Stimulated activated CD4-positive, alpha-beta T cell treated with anti-CD3 and anti-CD28 coated beads, Interleukin-12 subunit alpha, Interleukin-12 subunit beta, amount 100 ng/mL, for 24 hours (primary cell): Measurements from ENCODE around the gene DGCR8.
A peak's percentile ranks its signal among the peaks of the same experiment; 100 is the strongest.

Experiments used
- DNase-seq, 2 experiments: peaks; one replicate each; pipeline ENCODE4 v3.0.0-alpha.2; 2020; ENCODE audit warnings: low read depth in 2 of 2

The DGCR8 gene

DNA sequence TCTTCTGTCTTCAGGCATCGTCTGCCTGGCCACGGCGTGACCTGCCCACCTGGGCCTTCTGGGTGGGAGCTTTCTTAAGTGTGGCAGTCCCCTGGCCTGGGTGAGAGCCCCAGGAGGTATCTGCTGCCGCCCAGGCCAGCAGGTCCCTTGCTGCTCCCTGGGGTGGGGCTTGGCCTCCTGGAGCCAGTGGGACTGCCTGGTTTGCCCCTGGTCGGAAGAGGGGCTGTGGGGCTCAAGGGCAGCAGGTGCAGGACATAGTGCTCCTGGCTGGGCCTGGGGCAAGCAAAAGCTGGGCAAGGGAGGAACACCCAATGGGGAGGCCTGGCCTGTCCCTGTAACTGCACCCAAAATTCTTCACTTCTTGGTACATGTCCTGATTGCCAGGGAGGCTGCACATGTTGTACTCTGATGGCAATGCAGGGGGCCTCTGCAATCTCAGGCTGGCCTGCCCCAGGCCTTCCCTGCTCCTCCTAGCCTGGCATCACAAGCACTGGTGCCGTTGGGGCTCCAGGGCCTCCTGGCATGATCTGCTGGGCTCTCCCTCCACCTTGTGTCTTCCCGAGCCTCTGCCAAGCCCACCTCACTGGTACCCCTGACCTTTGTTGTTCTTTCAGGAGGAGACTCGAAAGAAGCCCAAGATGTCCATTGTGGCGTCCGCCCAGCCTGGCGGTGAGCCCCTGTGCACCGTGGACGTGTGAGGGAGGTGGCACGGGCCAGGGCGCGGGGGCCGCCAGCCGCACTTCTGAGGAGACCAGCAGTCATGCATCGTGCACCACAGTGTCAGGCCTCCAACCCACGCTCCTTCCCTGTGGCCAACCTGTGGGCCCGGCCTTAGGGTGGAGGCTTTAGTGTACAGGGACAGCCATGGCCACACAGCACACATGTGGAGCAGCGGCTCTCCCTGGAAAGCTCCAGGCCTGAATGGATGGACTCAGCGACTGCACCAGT lies 29.6 kb downstream of the DGCR8 start:
- DNase-seq = no peak

DNA sequence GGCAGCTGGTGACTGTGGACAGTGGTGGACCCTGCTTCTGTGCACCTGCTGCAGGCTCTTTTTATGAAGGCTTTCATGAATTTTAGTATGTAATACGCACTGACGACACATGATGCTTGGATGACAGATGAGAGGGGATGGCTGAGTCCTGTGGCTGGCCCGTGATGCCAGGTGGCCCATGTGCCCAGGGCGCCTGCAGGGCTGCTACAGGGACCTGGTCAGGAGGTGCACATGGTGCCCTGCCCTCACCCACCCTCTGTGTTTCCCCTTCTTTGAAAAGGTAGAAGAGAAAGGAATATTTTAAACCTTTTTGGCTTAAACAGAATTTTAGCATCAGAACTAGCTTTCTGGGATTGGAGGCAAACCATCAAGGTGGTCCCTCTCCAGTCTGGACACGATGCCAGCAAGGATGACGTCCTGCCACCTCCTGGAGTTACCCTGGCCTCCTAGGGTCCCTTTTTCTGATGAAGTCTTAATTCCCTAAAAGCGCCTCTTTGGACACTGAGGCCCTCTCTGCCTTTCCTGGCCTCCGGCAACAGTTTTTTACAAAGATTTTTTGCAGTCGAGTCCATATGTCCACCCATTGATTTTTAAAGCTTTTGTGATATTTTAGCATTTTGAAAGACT lies 30.4 kb downstream of the DGCR8 start:
- DNase-seq = no peak

DNA sequence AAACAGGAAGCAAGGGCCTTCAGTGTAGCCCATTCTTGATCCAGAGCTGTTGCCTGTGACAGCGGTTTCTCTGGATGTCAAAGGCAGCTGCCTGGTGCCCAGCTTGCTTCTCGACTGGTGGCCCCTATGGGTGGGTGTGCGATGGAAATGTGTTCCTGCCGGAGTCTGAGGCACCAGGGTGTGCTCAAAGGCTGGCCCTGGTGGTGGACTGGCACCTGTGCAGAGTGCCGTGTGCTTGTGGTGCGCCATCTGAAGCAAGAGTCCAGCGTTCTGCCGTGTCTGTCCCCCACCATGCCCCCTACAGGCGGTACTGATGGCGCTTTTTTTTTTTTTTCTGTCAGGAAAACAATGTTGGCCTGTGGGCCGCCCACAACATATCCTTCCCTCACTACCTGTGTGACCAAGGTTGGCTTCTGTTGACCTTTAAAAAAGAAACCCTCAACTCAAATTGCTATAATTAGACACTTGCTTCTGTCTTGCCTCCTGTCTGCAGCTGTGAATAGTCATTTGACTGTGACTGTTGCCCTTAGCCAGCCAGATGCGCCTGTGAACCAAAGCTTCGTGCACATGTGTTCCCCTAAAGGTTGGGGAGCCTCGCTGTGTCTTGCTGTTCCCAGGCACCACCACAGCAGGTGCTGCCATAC lies 31.1 kb downstream of the DGCR8 start:
- DNase-seq = no peak

DNA sequence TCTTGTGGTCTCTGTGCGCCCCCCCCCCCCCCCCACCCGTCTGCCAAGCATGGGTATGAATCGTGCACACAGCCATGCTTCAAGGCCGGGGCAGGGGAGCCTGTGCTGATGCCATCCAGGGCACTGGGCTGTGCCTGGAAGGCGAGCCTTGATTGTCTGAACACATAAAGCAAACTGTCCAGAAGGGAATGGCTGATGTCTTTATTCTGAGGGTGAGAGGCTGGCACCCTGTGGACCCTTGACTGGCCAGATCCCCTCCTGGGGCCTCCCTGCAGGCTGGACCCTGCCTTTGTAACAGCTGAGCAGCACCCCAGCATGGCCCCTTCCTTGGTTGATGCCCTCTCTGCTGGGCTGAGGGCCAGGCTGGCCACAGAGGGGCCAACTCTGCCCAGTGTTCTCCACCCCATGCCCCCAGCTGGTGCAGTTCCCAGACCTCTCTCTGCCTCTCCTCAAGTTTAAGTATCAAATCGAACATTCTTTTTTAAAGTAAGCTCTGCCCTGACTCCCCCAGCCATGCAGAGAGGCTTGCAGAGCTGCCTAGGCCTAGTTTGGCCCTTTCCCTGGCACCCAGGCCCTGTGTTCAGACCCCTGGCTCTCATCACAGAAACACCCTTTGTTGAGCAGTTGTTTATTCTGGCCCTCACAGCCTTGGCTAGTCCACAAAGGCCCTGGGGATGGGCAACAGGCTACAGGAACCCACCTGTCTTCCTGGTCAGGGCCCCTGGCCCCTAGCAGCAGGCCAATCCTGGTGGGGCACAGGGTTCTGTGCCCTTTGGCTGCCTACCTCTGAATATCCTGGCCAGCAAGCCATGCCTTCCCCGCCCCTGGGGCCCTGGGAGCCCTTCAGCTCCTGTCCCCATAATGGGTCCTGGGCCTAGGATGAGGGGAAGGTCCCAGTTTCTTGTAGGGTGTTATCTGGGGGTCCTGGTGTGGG lies 31.9 kb downstream of the DGCR8 start:
- no peak for DNase-seq

DNA sequence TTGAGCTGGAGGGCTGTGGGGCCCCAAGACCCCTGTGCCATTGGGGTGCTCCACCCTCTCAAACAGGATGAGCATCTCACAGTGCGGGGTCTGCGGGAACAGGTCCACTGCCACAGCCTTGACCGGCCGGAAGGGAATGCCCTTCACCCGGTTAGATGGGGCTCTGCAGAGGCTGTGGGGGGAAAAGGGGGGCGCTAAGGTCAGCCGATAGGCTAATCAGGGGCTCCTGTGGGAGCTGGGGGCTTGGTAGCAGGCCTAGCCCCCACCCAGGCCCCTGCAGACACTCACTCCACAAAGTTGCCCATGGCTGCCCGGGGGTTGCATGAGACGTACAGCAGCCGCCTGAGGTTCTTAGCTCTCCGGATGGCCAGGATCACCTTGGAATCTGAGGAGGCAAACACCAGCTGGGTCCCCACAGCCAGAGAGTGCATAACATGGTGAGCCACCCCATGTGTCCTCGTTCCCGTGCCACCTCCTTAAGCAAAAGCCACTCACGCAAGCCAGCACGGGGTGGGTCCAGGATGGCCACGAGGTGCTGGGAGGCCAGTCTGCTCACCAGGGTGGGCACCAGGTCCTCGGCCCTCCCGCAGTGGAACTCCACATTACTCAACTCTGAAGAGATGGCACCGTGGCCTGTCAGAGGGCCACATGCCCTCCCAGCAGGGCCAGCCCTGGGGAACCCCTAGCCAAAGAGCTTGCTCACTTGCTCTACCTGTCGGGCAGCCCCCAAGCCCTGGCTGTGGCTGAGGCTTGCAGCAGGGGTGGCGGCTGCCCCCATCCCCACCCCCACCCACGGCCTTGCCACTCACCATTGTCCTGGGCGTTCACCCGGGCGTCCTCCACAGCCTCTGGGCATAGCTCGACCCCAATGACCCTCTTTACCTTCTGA lies 32.8 kb downstream of the DGCR8 start:
- no peak for DNase-seq

DNA sequence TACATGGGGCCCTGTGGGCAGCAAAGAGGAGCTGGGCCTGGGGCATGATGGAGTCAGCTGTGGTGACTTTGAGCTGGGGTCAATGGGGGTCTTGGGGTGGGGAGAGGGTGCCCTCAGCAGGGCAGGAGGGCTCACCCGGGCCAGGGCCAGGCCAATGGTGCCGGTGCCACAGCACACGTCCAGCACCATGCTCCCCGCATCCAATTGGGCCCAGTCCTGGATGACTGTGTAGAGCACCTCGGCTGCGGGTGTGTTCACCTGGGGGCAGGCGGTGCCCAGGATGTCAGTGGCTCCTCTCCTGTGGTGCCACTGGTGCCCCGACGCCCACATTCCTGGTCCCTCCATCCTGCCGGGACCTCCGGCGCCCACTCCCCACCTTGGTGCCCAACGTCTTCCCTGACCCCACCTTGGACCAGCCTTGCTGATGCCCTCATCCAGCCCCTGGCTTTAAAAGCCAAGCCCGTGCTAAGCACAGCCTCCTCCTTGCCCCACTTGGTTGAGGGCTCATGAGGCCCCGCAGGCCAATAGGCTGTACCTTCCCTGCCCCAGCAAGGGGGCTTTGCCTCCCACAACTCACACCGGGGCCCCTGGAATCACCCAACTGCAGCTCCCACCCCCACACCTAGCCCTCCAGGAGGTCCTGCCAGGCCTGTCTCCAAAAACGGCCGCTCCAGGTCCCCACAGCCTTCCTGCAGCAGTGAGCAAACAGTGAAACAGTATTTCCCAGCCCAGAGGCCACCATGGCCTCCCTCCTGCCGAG lies 33.7 kb downstream of the DGCR8 start:
- no peak for DNase-seq

DNA sequence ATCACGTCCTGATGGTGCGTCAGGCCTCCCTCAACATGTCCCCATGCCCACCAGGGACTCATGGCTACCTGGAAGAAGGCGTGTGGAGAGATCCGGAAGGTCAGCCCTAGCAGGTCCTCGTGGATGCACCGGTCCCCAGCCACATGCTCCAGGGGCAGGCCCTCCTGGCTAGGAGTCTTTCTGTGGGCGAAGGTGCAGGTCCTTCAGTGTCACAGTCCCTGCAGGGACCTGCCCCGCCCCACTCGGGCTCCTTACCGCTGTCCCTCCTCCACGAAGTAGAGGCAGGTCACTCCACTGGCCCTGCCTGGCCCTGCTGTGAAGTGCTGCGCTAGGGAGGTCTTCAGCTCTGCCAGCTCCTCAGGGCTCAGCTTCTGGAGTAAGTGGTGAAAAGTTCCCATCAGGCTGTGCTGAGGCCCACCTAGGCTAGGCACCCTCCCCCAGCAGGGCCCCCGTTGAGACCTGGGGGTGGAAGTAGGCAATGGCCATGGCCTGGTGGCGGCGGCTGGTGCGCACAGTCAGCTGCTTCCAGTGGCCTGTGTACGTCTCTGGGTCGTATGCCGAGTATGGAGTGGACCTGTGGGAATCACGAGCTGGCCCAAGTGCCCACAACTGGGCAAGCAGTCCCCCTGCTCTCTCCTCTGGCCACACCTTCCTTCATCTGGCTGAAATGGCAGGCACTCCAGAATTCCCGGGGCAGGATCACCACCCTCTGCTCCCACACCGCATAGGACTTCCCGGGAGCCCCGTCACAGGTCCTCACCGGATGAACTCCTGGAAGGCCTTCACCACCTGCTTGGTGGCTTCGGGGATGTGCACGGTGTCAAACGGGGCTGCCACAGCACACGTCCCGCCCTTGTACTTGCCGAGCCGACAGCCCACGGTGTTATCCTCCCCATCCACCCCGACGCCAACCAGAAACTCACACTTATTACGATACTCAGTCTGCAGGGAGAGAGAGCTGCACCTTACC lies 34.8 kb downstream of the DGCR8 start:
- no peak for DNase-seq

DNA sequence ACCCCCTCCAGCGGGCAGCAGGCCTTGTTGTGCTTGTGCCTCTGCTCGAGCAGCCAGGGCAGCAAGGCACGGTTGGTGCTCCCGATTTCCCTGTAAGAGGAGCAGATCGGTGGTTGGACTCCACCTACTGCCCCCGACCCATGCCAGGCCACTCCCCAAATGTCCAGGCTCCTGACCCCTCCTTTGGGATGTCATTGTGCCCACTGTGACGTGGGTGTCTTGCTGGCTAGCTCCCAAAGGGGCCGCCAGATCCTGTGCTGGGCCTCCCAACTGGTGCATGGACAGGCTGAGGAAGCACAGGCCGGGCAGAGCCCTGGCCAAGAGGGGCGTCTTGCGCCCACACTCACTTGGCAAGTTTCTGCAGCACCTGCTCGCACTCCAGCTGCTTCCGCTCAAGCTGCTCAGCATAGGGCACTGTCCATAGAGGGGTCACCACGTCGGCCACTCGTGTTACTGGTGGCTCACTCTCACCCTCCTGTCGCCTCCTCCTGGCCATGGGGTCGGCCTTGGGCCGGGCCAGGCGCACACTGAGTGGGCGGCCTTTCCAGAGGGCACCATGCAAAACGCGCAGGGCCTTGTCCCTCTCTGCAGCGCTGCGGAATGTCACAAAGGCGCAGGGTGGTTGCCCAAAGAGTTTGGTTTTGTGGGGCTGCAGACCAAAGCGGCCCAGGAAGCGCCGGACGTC lies 35.8 kb downstream of the DGCR8 start, which contains the start of gene RANBP1:
Gene RANBP1 (plus strand): TSS at position 414 of the 685 bp plus-strand sequence. CDS start 81 bp downstream, at position 495.
- DNase-seq = no peak

DNA sequence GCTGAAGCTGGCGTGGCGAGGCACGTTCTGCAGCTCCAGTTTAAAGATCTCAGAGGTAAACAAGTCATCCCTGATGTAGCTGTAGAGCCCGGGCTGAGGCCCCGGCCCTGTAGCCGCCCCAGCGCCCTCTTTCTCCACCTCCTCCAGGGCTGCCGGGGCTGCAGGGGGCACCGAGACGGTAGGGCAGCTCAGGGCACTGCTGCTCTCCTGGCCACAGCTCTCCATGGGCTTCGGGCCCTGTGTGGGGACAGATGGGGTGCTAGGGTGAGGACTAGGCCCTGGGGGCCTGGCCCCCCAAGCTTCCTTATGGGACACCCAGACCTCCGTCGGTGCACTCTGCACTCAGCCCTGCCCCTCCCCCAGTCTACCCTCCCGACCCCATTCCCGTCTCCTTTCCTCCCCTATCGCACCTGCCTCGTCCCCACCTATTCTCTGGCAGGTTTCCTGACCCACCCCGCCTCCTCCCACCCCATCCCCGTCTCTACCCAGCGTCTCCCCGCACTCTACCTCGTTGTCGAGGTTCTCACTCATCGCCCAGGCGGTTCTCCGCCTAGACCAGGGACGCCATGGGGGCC lies 36.4 kb downstream of the DGCR8 start:
- no peak for DNase-seq

DNA sequence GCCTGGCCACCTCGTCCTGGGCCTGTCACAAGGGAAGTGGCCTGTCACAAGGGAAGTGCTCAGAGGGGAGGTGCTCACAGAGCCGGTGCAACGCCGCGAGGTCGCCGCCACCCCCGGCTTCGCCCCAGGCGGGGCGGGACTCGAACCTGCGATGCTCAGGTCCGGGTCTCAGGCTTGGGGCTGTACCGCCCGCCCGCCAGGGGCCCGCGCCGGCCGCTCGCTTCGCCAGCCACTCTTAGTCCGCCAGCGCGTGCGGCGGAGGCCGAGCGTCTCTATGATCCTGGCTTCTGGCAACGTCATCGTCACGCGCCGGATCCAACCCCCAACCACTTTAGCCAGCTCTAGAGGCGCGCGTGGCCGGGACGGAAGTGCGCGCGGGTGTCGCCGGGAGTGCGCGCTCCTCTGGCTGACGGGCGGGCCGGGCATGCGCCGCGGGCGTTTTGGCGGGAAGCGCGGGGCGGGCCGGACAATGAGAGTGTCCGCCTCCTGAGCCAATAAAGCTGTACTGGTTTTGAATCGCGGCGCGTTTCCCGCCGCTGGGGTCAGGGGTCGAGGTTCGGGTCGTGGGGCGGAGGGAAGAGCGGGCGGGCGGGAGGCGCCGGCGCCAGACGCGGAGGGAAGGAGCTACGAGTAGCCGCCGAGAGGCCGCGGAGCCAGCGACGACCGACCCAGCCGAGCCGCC lies 37.1 kb downstream of the DGCR8 start, which contains the start of gene TRMT2A:
Gene TRMT2A (minus strand): TSS at position 276 of the 682 bp plus-strand sequence. CDS start 320 bp downstream, outside the sequence.
- DNase-seq = peak; percentile 93 to 94

DNA sequence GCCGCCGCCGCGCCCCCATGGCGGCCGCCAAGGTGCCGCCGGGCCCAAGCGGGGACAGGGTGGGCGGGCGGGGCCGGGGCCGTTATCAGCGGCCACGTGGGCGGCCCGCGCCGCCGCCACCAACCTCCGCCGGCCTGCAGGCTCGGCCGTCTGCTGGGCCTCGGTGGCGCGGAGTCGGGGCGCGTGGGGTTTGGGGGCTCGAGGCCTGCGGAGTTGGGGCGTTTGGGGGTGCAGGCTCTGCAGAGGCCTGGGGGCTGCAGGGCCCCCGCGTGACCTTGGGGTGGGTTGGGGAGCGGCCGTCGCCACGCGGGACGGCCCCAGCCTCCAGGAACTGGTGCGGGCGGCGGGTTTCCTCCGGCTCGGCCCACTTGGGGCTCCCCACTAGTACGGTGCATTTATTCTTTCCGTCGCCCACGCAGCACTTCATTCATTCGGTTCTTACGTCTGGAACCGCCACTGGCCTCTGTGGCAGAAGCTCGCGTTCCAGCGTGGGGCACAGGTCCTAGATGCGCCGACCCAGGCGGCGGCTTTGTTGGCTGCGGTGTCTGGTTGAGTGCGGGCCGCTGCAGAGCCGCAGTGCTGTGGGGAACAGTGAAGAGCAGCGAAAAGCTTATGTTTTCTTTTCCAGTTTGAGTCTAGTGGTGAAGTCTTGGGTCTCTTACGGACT lies 37.7 kb downstream of the DGCR8 start:
- DNase-seq = peak; percentile 67 to 78

DNA sequence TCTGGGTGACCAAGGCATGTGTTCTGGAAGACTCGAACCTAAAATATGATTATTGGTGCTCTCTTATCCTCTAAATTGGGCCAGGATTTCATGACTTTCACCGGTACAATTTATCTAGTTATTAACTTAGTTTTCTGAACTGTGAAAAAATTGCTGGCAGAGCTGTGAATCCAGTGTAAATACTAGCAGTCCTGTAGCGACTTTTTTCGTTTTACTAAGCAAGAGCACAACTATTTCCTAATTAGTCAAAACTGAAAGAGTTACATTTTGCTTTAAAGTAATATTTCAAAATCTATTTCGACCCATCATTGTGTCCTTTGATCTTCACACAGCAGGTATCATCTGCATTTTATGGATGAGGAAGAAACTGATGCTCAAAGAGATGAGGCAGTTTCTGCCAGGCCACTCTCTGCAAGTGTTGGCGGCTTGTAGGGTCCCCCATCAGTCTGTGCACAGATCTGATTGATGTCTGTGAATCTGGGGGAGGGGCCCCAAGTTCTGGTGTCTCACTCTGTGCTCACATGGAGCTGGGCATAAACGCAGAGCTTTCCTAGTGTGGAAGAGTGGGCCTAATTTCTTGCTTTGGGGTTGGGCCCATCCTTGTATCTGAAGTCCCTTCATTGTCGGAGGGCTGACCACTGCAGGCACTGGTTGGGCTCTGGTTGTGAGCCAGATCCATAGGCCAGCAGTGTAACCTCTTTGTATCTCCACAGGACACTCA lies 38.4 kb downstream of the DGCR8 start:
- no peak for DNase-seq

DNA sequence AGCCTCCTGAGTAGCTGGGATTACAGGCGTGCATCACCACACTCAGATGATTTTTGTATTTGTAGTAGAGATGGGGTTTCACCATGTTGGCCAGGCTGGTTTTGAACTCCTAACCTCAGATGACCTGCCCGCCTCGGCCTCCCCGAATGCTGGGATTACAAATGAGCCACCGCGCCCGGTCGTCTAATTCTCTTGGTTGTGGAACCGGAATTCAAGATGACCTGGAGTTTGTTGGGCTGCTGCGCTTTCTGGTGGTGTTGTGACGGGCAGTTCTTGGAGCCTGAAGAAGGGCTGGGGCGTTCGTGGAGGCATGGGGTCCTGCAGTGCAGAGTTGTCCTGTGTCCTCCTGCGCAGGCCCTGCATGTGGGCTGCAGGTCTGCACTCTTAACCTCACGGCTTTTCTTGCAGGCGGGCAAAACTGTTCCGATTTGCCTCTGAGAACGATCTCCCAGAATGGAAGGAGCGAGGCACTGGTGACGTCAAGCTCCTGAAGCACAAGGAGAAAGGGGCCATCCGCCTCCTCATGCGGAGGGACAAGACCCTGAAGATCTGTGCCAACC lies 41.9 kb downstream of the DGCR8 start:
- DNase-seq = no peak

DNA sequence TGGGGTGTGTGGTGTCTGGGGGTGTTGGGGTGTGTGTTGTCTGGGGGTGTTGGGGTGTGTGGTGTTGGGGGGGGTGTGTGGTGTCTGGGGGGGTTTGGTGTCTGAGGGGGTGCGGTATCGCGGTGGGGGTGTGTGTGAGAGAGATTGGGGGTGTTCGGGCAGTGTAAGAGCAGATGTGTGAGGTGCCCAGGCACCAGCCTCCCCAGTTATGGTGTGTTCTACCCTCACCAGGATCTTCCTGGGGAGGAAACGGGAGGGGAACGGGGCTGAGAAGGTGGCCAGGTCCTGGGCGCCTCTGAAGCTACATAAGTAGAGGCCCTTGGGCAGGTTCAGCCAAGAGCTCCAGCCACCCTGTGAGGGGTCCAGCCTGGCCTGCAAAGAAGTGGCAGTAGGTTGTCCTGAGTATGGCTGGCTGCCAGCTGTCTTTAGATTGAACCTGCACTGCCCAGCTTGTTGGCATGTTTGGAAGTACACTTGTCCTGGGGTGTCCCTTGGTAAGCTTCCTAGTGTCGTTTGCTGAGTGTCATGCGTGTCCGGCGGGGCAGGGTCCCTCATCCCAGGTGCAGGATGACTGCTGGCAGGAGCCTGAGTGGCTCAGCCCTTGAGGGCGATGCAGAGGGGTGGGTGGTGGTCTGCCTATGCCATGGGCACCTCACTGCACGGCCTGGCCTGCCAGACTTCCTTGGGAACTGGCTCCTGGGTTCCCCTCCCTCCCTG lies 43.5 kb downstream of the DGCR8 start:
- no peak for DNase-seq
